Suprapubic skin (tissue), 4 donors: ENCODE results near the gene HOXA7. TPM values are rescaled to one million over a fixed set of nuclear protein-coding genes. Genes with fewer than 3 reads are reported as not detected.
A peak's percentile ranks its signal among the peaks of the same experiment; 100 is the strongest.

Experiments
- DNase-seq, 2 donors: peaks; one replicate each; pipeline ENCODE4 v3.0.0-alpha.2; 2019; ENCODE audit warnings: low spot score in 2 of 2
- H3K27ac ChIP-seq: fragments of 200-600 bp; sonication (generic); one replicate; pipeline ENCODE4 v1.5.1; 2019
- H3K27me3 ChIP-seq: fragments of 200-600 bp; sonication (generic); one replicate; pipeline ENCODE4 v1.5.1; 2019
- H3K36me3 ChIP-seq: fragments of 200-600 bp; sonication (generic); one replicate; pipeline ENCODE4 v1.5.1; 2019
- H3K4me1 ChIP-seq: fragments of 200-600 bp; sonication (generic); one replicate; pipeline ENCODE4 v1.5.1; 2019
- H3K4me3 ChIP-seq: fragments of 200-600 bp; sonication (generic); one replicate; pipeline ENCODE4 v1.5.1; 2019; ENCODE audit warnings: mild to moderate bottlenecking
- H3K9me3 ChIP-seq: fragments of 200-600 bp; sonication (generic); one replicate; pipeline ENCODE4 v1.5.1; 2019
- CTCF ChIP-seq, 2 donors: fragments of 200-600 bp in 1 of 2; fragments of 450-650 bp in 1 of 2; sonication (generic) in 1 of 2; IDR thresholded peaks; one replicate each; pipeline ENCODE4 v1.5.1; 2016 to 2019; ENCODE audit warnings: antibody characterized with exemption in 2 of 2, mild to moderate bottlenecking in 1 of 2, moderate library complexity in 1 of 2
- EP300 ChIP-seq: sonication (generic); formaldehyde crosslinking; IDR thresholded peaks from one replicate; pipeline ENCODE4 v1.6.1; 2017; ENCODE audit warnings: antibody characterized with exemption
- POLR2A ChIP-seq, 2 donors: fragments of 450-650 bp; IDR thresholded peaks; one replicate each; pipeline ENCODE4 v1.6.1; 2017; ENCODE audit warnings: antibody characterized with exemption in 2 of 2, mild to moderate bottlenecking in 2 of 2, moderate library complexity in 2 of 2
- POLR2AphosphoS5 ChIP-seq, 3 donors: sonication (generic); formaldehyde crosslinking; IDR thresholded peaks; one replicate each; pipeline ENCODE4 v1.6.1; 2017; ENCODE audit warnings: antibody characterized with exemption in 3 of 3
- WGBS: methylation state at CpG from one replicate; pipeline ENCODE4 v1.1.5; 2018; 5-methylcytosine and 5-hydroxymethylcytosine counted together
- total RNA-seq, 4 donors: library from RNA; depleted of rRNA; stranded (reverse); fragments of >200 nt; gene quantifications; one replicate each; pipeline ENCODE4 v1.1.0, GENCODE V29; 2016

HOXA7 gene
- total RNA-seq, 4 donors from 2014 or later, result 14.8 to 23.6 (median 17.5) TPM

GRCh38 chr7:27202862-27203134 is 46.3 kb upstream of the HOXA7 start:
- WGBS, result 39% methylated on average over 3 of the region's 3 CpGs
- no peaks in the 10 kb centered on the region for H3K36me3 ChIP-seq
- H3K27ac ChIP-seq, result no peak overlapping the region
- peaks cover 99% of the 10 kb centered on the region for H3K27me3 ChIP-seq
- TF ChIP-seq POLR2AphosphoS5 (IDR thresholded peaks at IDR 0.05) (no peak), CTCF (IDR thresholded peaks at IDR 0.05) (no peak), EP300 (no peak), POLR2A (IDR thresholded peaks at IDR 0.05) (no peak)
- no peak overlapping the region for H3K4me3 ChIP-seq
- H3K4me1 ChIP-seq, result peaks cover 51% of the 10 kb centered on the region
- DNase-seq, result no peak
- H3K9me3 ChIP-seq, result no peaks in the 10 kb centered on the region

GRCh38 chr7:27202018-27202861 is 45.8 kb upstream of the HOXA7 start:
- H3K9me3 ChIP-seq, result no peaks in the 10 kb centered on the region
- TF ChIP-seq CTCF (IDR thresholded peaks at IDR 0.05), result no peak
- TF ChIP-seq POLR2A (IDR thresholded peaks at IDR 0.05), result no peak
- no peak for TF ChIP-seq EP300
- no peak for TF ChIP-seq POLR2AphosphoS5 (IDR thresholded peaks at IDR 0.05)
- peaks cover 52% of the 10 kb centered on the region for H3K4me1 ChIP-seq
- no peak overlapping the region for H3K4me3 ChIP-seq
- 38% methylated on average over 16 of the region's 30 CpGs for WGBS
- no peaks in the 10 kb centered on the region for H3K36me3 ChIP-seq
- H3K27ac ChIP-seq, result no peak overlapping the region
- DNase-seq, result peak in 1 of 2 donors; percentile 65
- peaks cover 99% of the 10 kb centered on the region for H3K27me3 ChIP-seq

- Histone ChIP-seq H3K36me3 (no peaks in the 10 kb centered on the region), H3K27me3 (peaks cover 99% of the 10 kb centered on the region), H3K27ac (no peak overlapping the region), H3K4me3 (peak overlapping the region; percentile 55), H3K4me1 (peaks cover 52% of the 10 kb centered on the region), H3K9me3 (no peaks in the 10 kb centered on the region)
- TF ChIP-seq POLR2AphosphoS5 (IDR thresholded peaks at IDR 0.05) (no peak), POLR2A (IDR thresholded peaks at IDR 0.05) (no peak), CTCF (IDR thresholded peaks at IDR 0.05) (no peak), EP300 (no peak)
- DNase-seq, result peak in 1 of 2 donors; percentile 67
- WGBS, result 40% methylated on average over 4 of the region's 4 CpGs
Observed at GRCh38 chr7:27201580-27202017, 45.1 kb upstream of the HOXA7 start.

GRCh38 chr7:27200761-27201579 is 44.5 kb upstream of the HOXA7 start:
- WGBS, result 24% methylated on average over 12 of the region's 14 CpGs
- no peak overlapping the region for H3K27ac ChIP-seq
- peaks cover 99% of the 10 kb centered on the region for H3K27me3 ChIP-seq
- H3K4me3 ChIP-seq, result peak overlapping the region; percentile 55
- TF ChIP-seq EP300 (no peak), CTCF (IDR thresholded peaks at IDR 0.05) (no peak), POLR2AphosphoS5 (IDR thresholded peaks at IDR 0.05) (no peak)
- no peaks in the 10 kb centered on the region for H3K9me3 ChIP-seq
- peak; percentile 38 to 41 for DNase-seq
- peaks cover 55% of the 10 kb centered on the region for H3K4me1 ChIP-seq
- H3K36me3 ChIP-seq, result no peaks in the 10 kb centered on the region
